WTC11 (cell line): ENCODE measurements around the gene AJAP1.

ENCODE experiments used
- ESRRA ChIP-seq: sonication (generic); formaldehyde crosslinking; IDR thresholded peaks from 2 replicates; pipeline ENCODE4 v1.8.1; 2022; ENCODE audit warnings: mild to moderate bottlenecking, missing genetic modification reagents, borderline replicate concordance
- GRHL2 ChIP-seq: fragments of 250-450 bp; sonication (Bioruptor Pico); IDR thresholded peaks from 2 replicates; pipeline ENCODE4 v1.8.0; 2022; ENCODE audit warnings: mild to moderate bottlenecking, moderate library complexity; ENCODE audit not compliant: insufficient replicate concordance, severe bottlenecking
- KAT7 ChIP-seq: sonication (generic); formaldehyde crosslinking; IDR thresholded peaks from 2 replicates; pipeline ENCODE4 v1.8.1; 2023; ENCODE audit warnings: missing genetic modification reagents, mild to moderate bottlenecking, borderline replicate concordance
- TF ChIP-seq, protein P1 (sequence below): sonication (generic); formaldehyde crosslinking; IDR thresholded peaks from 2 replicates; pipeline ENCODE4 v1.8.1; 2022; ENCODE audit warnings: low read depth, missing genetic modification reagents, borderline replicate concordance
- TF ChIP-seq, protein P2 (sequence below): fragments of 200-600 bp; IDR thresholded peaks from 2 replicates; pipeline ENCODE4 v1.8.0; 2022; ENCODE audit warnings: antibody characterized with exemption
- TF ChIP-seq, protein P3 (sequence below): sonication (generic); formaldehyde crosslinking; conservative IDR thresholded peaks from 2 replicates; pipeline ENCODE4 v1.8.1; 2022; ENCODE audit warnings: mild to moderate bottlenecking, missing genetic modification reagents
- TF ChIP-seq, protein P4 (sequence below): sonication (generic); formaldehyde crosslinking; conservative IDR thresholded peaks from 2 replicates; pipeline ENCODE4 v1.8.1; 2023; ENCODE audit warnings: mild to moderate bottlenecking, low read depth, missing genetic modification reagents, moderate library complexity
- TF ChIP-seq, protein P5 (sequence below): sonication (generic); formaldehyde crosslinking; IDR thresholded peaks from 2 replicates; pipeline ENCODE4 v1.8.1; 2022; ENCODE audit warnings: mild to moderate bottlenecking, moderate library complexity, missing genetic modification reagents

DNA sequence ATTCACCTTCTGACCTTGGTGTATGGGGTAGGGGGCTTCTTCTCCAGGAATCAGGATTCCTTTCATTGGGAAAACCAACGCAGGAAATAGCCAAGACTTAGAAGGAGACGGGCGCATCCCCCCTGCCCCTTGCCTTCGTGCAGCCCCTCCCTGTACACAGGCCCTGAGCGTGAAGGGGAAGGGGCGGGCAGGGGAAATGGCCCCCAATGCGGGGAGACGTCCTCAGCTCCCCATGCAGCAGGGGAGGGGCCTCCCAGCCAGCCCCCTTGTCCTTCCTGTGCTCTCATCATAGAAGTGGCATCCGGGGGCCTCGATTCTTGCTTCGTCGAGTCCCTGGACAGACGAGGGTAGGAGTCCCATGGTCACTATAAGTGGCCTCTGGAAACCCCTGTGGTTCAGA, 116.9 kb downstream of the AJAP1 start:
- TF ChIP-seq, protein P1, sequence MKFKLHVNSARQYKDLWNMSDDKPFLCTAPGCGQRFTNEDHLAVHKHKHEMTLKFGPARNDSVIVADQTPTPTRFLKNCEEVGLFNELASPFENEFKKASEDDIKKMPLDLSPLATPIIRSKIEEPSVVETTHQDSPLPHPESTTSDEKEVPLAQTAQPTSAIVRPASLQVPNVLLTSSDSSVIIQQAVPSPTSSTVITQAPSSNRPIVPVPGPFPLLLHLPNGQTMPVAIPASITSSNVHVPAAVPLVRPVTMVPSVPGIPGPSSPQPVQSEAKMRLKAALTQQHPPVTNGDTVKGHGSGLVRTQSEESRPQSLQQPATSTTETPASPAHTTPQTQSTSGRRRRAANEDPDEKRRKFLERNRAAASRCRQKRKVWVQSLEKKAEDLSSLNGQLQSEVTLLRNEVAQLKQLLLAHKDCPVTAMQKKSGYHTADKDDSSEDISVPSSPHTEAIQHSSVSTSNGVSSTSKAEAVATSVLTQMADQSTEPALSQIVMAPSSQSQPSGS (CRISPR knock-in tag) = no peak
- no peak for TF ChIP-seq ESRRA
- TF ChIP-seq, protein P2, sequence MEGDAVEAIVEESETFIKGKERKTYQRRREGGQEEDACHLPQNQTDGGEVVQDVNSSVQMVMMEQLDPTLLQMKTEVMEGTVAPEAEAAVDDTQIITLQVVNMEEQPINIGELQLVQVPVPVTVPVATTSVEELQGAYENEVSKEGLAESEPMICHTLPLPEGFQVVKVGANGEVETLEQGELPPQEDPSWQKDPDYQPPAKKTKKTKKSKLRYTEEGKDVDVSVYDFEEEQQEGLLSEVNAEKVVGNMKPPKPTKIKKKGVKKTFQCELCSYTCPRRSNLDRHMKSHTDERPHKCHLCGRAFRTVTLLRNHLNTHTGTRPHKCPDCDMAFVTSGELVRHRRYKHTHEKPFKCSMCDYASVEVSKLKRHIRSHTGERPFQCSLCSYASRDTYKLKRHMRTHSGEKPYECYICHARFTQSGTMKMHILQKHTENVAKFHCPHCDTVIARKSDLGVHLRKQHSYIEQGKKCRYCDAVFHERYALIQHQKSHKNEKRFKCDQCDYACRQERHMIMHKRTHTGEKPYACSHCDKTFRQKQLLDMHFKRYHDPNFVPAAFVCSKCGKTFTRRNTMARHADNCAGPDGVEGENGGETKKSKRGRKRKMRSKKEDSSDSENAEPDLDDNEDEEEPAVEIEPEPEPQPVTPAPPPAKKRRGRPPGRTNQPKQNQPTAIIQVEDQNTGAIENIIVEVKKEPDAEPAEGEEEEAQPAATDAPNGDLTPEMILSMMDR = no peak
- TF ChIP-seq, protein P3, sequence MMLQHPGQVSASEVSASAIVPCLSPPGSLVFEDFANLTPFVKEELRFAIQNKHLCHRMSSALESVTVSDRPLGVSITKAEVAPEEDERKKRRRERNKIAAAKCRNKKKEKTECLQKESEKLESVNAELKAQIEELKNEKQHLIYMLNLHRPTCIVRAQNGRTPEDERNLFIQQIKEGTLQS = no peak
- TF ChIP-seq, protein P4, sequence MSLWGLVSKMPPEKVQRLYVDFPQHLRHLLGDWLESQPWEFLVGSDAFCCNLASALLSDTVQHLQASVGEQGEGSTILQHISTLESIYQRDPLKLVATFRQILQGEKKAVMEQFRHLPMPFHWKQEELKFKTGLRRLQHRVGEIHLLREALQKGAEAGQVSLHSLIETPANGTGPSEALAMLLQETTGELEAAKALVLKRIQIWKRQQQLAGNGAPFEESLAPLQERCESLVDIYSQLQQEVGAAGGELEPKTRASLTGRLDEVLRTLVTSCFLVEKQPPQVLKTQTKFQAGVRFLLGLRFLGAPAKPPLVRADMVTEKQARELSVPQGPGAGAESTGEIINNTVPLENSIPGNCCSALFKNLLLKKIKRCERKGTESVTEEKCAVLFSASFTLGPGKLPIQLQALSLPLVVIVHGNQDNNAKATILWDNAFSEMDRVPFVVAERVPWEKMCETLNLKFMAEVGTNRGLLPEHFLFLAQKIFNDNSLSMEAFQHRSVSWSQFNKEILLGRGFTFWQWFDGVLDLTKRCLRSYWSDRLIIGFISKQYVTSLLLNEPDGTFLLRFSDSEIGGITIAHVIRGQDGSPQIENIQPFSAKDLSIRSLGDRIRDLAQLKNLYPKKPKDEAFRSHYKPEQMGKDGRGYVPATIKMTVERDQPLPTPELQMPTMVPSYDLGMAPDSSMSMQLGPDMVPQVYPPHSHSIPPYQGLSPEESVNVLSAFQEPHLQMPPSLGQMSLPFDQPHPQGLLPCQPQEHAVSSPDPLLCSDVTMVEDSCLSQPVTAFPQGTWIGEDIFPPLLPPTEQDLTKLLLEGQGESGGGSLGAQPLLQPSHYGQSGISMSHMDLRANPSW (CRISPR knock-in tag) = no peak
- TF ChIP-seq GRHL2 = no peak
- no peak for TF ChIP-seq KAT7
- TF ChIP-seq, protein P5, sequence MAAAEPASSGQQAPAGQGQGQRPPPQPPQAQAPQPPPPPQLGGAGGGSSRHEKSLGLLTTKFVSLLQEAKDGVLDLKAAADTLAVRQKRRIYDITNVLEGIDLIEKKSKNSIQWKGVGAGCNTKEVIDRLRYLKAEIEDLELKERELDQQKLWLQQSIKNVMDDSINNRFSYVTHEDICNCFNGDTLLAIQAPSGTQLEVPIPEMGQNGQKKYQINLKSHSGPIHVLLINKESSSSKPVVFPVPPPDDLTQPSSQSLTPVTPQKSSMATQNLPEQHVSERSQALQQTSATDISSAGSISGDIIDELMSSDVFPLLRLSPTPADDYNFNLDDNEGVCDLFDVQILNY (CRISPR knock-in tag) = no peak
